GM18868 (cell line): ENCODE results near the gene TCL1B.
"Not testable (repeated sequence)": the region's sequence is repeated elsewhere in the genome, so short reads cannot be mapped to it uniquely, and the experiment has no call there.

Experiments
- ATAC-seq: cut with Tn5 transposase; IDR thresholded peaks from one replicate; pipeline ENCODE4 v1.9.1; 2021; ENCODE audit warnings: mild to moderate bottlenecking, moderate library complexity; ENCODE audit not compliant: unreplicated experiment

TCL1B gene, protein sequence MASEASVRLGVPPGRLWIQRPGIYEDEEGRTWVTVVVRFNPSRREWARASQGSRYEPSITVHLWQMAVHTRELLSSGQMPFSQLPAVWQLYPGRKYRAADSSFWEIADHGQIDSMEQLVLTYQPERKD

DNA sequence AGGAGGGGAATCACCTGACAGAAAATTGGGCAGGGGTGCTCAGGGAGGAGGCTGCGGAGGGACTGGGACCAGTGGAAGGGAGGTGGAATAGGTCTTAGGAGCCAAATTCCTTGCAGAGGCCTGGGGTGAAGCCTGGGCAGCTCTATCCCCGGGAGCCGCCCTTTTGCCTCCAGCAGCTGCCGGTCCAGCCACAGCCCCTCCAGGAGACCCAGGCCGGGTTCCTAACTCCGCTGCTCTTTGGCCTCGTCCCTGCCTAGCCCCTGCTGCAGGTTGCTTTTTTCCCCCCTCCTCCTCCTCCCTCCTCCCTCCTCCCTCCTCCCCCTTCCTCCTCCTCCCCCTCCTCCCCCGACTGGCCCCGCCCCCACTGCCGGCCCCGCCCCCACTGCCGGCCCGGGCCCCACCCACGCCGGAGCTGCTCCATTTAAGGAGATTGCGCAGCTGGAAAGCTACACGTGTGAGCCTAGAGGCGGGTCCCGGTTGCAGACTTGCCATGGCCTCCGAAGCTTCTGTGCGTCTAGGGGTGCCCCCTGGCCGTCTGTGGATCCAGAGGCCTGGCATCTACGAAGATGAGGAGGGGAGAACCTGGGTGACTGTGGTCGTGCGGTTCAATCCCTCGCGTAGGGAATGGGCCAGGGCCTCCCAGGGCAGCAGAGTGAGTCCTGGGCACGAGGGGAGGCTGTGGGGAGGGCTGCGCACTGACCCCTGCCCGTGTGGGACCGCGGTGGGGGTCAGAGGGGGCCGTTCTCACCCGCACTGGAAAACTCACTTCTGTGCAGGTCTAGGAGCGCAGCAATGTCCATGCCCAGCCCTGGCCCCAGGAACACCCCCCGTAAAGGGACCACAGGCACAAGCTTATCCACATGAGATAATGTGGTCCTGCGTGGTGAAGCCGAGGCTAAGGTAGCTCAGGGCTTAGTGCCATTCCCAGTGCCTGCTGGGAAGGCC is at the start of gene TCL1B:
Gene TCL1B, plus strand, starts transcription at position 449 of the 945 bp plus-strand sequence. Its CDS starts 42 bp downstream, at position 491.
- ATAC-seq, result no peak

DNA sequence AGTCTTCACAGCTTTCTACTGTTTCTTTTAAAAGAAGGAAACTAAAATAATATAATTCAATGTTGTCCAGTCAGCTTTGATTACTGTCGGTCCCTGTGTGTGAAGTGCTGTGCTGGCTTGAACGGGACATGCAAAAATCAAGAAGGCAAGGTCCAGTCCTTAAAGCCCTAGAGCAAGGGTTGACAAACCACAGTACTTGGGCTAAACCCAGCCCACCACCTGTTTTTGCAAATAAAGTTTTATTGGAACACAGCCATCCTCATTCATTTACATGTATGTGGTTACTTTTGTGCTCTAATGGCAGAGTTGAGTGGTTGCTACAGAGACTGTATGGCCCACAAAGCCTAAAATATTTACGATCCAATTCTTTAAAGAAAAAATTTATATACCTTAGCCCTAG is 41.2 kb upstream of the TCL1B start:
- ATAC-seq, result no peak

DNA sequence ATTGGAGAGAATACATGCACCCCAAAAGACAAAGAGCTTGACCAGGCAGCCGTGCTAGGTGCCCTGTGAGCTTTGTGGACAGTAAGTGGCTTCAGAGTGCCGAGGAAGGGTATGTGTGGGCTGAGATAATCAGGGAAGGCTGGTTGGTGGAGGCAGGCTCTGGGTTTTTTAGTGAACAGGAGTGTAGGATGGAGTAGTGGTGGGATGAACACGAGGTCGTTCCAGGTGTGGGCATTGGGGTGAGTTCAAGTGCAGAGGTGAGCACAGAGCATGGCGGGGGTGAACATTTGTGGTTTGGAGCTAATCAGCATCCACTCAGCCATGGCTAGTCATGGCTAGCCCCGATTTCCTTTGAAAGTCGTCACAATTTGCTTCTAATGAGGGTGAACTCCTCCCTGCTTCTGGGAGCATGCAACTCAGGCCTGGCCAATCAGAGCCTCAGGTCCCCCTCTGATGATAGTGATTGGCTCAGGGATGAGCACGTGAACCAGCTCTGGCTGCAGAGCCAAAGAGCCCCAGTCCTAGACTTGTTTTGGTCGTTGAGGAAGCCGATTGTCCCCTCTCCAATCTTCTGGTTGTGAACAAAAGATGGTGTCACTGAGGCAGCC is 40.7 kb upstream of the TCL1B start:
- ATAC-seq, result no peak

DNA sequence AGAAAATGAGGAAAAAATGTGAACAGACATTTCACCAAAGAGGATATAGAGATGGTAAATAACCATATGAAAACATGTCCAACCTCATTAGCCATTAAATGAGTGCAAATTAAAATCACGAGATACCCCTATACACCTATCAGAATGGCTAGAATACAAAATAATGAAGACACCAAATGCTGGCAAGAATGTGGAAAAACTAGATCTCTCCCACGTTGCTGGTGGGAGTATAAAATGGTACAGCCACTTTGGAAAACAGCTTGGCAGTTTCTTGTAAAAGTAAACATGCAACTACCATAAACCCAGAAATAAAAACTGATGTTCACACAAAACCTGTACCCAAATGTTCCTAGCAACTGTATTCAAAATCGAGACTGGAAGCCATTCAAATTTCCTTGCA is 38.3 kb upstream of the TCL1B start:
- no peak for ATAC-seq

DNA sequence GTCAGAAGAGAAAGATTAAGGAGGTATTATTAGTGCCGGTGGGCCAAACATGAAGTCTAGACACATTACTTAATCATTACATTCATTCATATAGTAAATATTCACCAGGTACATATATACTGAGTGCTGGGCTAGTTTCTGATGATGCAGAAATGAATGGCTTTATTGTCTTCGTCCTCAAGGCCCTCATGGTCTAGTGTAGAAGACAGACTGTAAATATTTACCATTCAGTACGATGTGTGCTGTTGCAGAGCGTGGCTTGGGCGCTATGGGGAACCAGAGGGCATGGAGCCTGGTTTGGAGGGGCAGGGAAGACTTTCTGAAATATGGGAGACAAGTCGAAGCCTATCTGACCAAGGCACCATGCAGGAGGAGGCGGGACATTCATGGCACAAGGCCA is 37.0 kb upstream of the TCL1B start:
- ATAC-seq, result no peak

DNA sequence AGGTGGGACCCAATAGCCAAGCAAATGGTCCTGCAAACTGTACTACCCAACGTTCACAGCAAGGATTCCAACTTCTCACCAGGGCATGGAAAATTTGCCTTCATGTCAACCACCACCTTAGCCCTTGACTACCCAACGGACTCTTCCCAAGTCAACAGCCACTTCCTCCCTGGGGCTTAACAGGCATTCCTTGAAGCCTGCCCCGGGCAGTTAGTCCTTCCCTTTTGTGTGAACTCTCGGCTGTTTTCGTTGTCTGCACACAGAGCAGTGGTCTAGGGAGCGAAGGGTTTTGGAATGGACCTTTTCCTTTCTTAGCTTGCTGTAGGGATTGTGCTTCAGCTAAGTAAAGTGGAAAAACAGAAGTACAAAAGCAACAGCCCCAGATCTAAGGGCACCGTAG is 35.2 kb upstream of the TCL1B start:
- ATAC-seq, result no peak

DNA sequence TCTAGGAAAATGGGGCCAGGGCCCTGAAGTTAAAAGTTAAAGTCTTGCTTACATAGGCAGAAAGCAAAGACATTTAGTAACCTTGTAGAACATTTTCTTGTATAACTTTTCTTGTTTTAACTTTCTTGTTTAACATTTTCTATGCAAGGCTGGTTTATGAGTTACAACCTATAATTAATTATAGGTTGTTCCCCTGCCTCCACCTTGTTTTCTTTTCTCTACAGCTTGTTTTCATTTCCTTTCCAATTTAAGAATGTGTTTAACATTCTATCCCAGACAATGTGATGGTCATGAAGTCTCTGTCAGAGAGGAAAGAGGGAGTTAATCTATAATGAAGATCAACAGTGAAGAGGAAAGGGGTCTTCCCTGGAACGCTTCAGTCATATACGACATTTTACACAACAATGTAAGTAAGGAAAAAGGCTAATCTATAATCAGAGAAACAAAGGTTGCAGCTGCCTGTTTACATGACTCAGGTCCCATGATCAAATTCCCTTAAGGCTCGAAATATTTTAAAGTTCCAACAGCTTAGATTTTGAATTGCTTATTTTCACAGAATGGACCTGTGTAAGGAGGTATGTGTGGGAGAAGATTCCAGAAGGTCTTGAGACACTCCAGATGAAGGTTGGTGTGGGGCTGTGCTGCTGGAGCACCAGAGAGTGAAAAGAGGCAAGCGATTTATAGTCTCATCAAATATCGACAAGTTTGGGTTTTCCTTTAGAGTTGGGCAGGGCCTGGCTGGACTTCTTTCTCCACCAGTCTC is 34.2 kb upstream of the TCL1B start:
- ATAC-seq, result no peak

DNA sequence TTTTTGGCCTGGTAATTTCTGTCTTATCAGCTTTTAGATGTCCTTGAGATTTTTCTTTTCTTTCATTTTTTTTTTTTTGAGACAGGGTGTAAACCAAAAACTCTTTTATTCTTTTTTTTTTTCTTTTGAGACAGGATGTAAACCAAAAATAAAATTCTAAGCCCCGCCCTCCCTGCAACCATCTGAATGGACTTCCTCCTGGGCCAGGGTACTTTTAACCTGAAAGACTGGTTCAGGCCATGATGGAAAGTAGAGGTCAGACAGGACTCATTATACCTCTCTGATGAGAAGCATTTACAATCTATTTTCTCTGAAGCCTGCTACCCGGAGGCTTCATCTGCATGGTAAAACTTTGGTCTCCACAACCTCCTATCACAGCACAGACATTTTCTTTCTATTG is 33.5 kb upstream of the TCL1B start:
- no peak for ATAC-seq

DNA sequence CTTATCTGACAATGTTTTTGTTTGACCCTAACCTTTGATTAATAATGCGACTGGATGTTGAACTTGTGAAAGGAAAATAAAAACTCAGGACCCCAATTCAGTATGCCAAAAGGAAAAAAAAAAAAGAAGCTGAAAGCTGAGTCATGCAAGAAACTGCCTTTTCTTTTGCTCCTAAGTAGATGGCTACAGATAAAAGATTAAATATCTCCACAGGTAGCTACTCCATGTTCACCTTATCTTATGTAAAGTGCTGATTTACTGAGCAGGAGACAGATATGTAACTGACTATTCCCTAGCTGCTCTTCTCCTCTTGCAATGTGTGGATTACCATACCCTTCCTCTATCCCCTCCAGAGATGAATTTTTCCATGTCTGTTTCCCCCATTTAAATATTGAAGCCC is 30.8 kb upstream of the TCL1B start:
- no peak for ATAC-seq

DNA sequence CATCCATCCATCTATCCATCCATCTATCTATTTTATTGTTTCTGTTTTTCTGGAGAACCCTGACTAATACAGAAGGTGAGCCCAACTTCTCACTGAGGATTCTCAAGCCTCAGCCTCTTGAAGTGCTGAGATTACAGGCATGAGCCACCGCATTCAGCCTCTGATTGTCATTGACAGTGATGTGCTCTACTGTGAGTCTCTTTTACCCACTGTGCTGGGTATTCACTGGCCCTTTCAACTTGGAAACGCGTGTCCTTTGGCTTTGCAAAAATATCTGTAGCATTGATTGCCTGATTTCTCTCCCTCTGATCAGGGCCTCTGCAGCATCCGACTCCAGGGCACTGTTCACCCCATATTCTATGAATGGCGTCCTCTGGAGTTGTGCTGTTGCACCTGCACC is 29.6 kb upstream of the TCL1B start:
- ATAC-seq, result no peak

DNA sequence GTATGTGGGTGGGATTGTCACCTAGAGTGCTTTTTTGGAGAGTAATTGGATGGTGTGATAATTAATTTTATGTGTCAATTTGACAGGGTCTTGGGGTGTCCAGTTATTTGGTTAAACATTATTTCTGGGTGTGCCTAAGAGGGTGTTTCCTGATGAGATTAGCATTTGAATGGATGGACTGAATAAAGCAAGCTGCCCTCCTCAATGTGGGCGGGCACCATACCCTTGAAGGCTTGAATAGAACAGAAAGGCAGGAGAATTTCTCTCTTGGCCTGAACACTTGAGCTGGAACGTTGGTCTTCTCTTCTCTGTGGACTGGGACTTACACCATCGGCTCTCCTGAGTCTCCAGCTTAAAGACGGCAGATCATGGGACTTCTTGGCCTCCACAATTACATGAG is 28.8 kb upstream of the TCL1B start:
- ATAC-seq, result no peak

DNA sequence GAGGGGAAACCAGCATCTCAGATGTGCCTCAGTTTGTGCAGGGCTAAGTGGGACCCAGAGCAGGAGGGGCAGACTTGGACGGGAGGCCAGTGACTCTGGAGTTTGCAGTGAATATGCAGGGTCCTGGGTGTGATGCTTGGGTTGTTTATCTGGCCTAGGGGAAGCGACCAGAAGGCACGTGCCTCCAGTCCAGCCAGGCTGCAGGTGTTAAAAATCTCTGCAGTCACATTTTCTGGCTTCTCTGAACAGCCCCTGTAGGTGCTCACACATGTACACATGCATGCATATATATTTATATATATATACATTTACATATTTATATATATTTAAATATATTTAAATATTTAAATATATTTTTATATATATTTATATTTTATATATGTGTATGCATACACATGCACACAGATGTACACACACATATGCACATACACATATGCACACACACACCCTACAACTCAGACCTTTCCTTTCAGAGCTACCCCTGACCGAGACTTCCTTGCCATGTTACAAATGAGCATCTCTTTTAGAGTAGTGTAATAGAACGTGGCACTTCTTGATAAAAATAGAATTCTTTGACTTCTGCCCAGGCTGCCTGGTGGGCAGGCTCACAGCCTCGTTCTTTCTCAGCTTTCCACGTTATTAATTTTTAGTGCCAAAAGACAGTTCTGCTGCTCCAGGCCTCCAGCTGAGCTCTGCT is 26.8 kb upstream of the TCL1B start:
- no peak for ATAC-seq

DNA sequence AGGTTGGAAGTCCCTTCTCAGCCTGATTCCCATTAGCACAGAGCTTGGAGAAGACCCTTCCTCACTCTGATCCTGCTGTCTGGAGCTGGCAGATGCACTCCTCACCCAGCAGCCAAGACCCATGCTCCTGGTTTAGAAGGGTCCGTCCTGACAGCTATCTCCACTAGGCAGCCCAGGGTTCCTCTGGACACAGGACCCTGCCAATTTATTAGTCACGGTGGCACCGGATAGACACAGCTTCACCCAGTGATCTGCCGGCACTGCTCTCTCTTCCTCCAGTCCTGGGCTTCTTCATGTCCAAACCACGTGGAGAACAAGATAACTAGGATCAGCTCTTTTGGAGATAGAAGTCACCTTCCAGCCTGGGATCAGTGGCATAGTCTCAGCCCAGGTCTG is 26.2 kb upstream of the TCL1B start:
- ATAC-seq, result no peak

DNA sequence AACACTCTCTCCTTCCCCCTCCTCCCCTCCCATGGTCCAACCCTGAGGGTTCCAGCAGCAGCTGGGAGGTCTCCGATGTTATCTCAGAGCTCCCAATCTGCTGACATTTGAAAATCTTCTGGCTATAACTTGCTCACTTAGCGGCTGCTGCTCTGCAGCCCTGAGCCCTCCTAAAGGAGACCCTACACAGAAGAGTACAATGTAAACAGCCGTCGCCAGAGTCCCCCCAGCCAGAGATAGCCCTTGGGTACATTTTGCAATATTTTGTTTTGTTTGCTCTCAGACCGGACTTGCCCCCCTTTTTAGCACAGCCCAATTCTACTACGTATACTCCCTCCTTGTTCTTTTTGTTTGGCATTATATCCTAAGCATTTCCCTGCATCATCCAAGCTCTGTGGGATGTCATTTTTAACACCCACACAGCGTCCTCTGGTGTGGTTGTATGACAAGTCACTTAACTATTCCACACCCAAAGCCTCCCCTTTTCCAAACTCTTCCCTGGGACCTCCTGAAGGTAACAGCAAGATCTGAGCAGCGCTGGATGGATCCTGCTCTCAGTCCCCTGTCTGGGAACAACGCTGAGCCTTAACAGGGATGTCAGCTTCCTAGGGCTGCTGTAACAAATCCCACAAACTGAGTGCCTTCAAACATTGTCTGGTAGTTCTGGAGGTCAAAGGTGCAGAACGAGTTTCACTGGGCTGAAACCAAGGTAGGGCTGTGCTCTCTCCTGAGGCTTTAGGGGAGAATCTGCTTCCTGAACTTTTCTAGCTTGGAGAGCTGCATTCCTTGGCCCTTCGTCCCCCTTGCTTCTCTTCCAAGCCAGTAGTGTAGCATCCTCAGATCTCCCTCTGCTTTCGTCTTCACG is 25.3 kb upstream of the TCL1B start:
- ATAC-seq, result no peak

DNA sequence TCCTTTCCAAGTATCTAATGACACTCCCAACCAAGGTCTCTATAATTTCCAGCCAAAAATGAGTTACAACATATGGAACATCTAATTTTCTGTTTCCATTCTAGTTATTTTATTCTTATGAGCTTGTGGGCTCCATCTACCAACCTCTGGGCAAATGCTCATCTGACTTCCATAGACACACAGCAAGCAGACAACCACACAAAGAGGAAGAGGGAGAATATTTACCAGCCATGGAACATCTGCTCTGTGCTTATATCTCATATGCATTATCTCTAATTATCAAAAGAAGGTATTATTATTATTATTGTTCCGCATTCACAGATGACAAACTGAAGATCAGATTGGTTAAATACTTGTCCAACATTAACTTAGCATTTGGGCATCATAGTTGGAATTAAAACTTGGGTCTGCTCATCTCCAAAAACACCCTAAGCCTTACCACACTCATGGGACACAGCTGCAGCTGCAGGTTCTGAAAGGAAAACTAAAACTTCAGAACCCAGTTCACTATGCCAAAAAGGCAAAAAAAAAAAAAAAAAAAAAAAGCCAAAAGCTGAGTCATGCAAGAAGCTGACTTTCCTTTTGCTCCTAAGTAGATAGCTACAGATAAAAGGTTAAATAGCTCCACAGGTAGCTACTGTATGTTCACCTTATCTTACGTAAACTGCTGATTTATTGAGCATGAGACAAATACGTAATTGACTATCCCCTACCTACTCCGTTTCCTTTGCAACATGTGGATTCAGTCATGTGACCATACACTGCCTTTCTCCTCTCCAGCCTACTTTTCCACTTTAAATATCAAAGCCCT is 23.6 kb upstream of the TCL1B start:
- peak; percentile 39 for ATAC-seq

DNA sequence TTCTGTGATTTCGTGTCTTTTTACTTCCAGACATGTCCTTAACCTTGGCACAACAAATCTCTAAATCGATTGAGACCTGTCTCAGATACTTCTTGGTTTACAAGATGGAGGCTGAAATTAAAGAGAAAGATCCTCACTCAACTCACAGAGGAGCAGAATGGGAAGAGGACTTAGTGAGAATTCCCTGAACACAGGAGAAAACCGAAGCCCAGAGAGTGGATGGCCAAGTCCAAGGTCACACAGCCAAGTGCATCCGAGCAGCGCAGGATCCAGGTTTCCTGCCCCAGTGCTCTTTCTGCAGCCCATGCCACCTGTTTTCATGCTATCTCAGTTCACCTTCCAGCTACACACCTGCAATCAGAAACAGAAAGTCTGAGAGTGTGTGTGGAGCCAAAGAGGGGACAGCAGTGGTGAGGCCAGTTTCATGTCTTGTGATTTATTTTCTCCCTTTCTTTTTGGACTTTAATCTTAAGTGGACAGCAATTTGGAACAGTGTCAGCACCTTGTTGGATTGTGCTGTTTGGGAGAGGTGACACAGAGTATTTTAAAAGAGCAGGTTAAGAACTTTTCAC is 22.9 kb upstream of the TCL1B start:
- ATAC-seq, result no peak

DNA sequence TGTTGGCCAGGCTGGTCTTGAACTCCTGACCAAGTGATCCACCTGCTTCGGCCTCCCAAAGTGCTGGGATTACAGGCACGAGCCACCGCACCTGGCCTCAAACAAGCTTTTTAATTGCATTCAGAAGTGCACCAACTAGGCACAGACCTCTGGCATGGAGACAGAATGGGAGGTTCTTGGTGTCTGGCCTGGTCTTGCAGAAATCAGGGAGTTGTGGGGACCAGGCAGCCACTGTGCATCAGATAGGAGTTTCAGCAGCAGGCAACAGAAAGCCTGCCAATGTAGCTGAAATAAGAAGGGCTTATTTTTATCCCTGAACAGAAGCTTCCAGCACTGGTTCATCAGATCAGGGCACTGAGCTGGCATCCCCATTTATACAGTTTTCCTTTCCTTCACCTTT is 22.2 kb upstream of the TCL1B start:
- no peak for ATAC-seq

DNA sequence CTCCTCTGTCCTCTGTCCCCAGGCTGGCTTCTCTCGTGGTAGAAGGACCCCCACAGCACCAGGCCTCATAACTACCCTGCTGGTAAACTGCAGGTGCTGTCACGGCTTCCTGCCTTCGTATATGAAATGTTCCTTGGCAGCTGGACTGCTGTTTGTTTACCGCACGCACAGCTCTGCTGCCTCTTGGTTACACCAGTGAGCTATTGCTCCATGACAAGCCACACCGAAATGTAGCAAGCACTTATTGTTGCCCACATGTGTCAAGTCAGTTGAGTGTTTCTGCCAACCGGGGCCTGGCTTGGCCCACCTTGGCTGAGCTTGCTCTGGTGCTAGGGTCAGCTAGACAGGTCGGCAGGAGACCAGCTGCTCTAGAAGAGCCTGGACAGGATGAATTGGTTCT is 21.7 kb upstream of the TCL1B start:
- ATAC-seq, result peak; percentile 43

DNA sequence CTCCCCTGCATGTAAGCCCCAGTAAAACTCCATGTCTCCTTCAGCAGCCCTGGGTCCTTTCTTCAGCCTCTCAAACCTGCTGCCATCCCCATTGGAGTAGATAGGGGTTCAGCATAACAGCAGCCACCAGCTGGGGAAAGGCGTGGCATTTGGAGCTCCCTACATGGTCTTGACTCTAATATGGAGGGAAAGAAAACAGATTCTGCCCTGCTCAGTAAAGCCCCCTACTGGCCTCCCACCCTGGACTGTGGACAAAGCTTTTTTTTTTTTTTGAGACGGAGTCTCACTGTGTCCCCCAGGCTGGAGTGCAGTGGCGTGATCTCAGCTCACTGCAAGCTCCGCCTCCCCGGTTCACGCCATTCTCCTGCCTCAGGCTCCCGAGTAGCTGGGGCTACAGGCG is 20.7 kb upstream of the TCL1B start:
- ATAC-seq, result not testable (repeated sequence)
